GM12878 (cell line): ENCODE results near the gene STRBP. TPM values are rescaled to one million over a fixed set of nuclear protein-coding genes. Genes with fewer than 3 reads are reported as not detected.

ENCODE experiments used
- ATAC-seq: fragments of 200-7000 bp; cut with Tn5 transposase; 3 replicates; pipeline ENCODE4 v1.9.1; 2020; ENCODE audit warnings: mild to moderate bottlenecking, moderate library complexity
- BruUV-seq: library from RNA; stranded (reverse); fragments of 400-500 nt; replicated peaks from 2 replicates; lab custom pipeline; 2021; lab: Mats Ljungman, UMichigan
- CTCF ChIA-PET: fragments of 300-600 bp; sonication (Branson Sonifier 250); formaldehyde crosslinking; extraction: SDS; loops from one replicate; lab custom pipeline; 2021; ENCODE audit warnings: inconsistent platforms; lab: Yijun Ruan, JAX
- POLR2A ChIA-PET: fragments of 350-600 bp; formaldehyde crosslinking; extraction: SDS; loops from one replicate; lab custom pipeline; 2021; ENCODE audit warnings: inconsistent platforms; lab: Charles Lee
- RAD21 ChIA-PET: fragments of 300-600 bp; sonication (Branson Sonifier 250); formaldehyde crosslinking; loops from one replicate; lab custom pipeline; 2023; ENCODE audit warnings: antibody characterized with exemption; ENCODE audit not compliant: unreplicated experiment; lab: Charles Lee
- SMC1A ChIA-PET: fragments of 300-600 bp; sonication (Branson Sonifier 250); formaldehyde crosslinking; loops from one replicate; lab custom pipeline; 2023; ENCODE audit not compliant: unreplicated experiment, uncharacterized antibody; lab: Charles Lee
- DNase-seq: peaks from one replicate; pipeline ENCODE4 v3.0.0-alpha.2; 2011; ENCODE audit warnings: low read depth, low spot score
- FAIRE-seq: peaks from 3 replicates; lab custom pipeline; 2011; peaks lifted over from hg19 to GRCh38; lab: Jason Lieb, UNC
- H2AFZ ChIP-seq: 2 replicates; pipeline ENCODE4 v1.6.0; 2011; ENCODE audit warnings: low read depth, low read length, control low read depth; ENCODE audit not compliant: control insufficient read depth
- H3K27ac ChIP-seq: 2 replicates; pipeline ENCODE4 v1.5.1; 2011; ENCODE audit warnings: control low read depth; ENCODE audit not compliant: control insufficient read depth, insufficient read depth
- H3K27me3 ChIP-seq, 2 experiments: replicated peaks in 1 of 2; 2 replicates each; pipeline versions ENCODE4 v1.6.0 to v1.6.1; 2011; ENCODE audit warnings: low read length in 1 of 2; ENCODE audit not compliant: control insufficient read depth in 2 of 2, insufficient read depth in 2 of 2
- H3K36me3 ChIP-seq, 2 experiments: 2 replicates each; pipeline ENCODE4 v1.5.1; 2011; ENCODE audit warnings: low read length in 1 of 2; ENCODE audit not compliant: control insufficient read depth in 2 of 2, insufficient read depth in 2 of 2
- H3K4me1 ChIP-seq: 2 replicates; pipeline ENCODE4 v1.6.1; 2011; ENCODE audit warnings: mild to moderate bottlenecking, low read length, moderate library complexity, mixed read lengths; ENCODE audit not compliant: control insufficient read depth, insufficient read depth
- H3K4me2 ChIP-seq: 2 replicates; pipeline ENCODE4 v1.6.0; 2011; ENCODE audit warnings: control low read depth; ENCODE audit not compliant: control insufficient read depth, insufficient read depth
- H3K4me3 ChIP-seq: fragments of 200-600 bp; sonication (generic); 2 replicates; pipeline ENCODE4 v1.5.1; 2016
- H3K79me2 ChIP-seq: 2 replicates; pipeline ENCODE4 v1.6.0; 2011; ENCODE audit warnings: low read length; ENCODE audit not compliant: control insufficient read depth, insufficient read depth
- H3K9ac ChIP-seq: 2 replicates; pipeline ENCODE4 v1.8.0; 2011; ENCODE audit warnings: low read length, control low read depth, mixed read lengths; ENCODE audit not compliant: control insufficient read depth, insufficient read depth
- H3K9me3 ChIP-seq: replicated peaks from 3 replicates; pipeline ENCODE4 v1.5.1; 2011; ENCODE audit warnings: mild to moderate bottlenecking, low read length; ENCODE audit not compliant: control insufficient read depth, insufficient read depth
- H4K20me1 ChIP-seq: 2 replicates; pipeline ENCODE4 v1.6.0; 2011; ENCODE audit not compliant: control insufficient read depth, insufficient read depth
- DPF2 ChIP-seq: fragments of 450-650 bp; IDR thresholded peaks from 2 replicates; pipeline ENCODE4 v1.6.1; 2017; ENCODE audit warnings: mild to moderate bottlenecking
- GATAD2B ChIP-seq: fragments of 450-650 bp; conservative IDR thresholded peaks from 2 replicates; pipeline ENCODE4 v1.6.1; 2017; ENCODE audit warnings: low read depth, mild to moderate bottlenecking, moderate library complexity
- ZNF384 ChIP-seq: IDR thresholded peaks from 2 replicates; pipeline ENCODE4 v1.6.1; 2012; ENCODE audit warnings: low read depth, mild to moderate bottlenecking, low read length, improper control_type of control experiment, borderline replicate concordance
- WGBS: methylation state at CpG from one replicate; pipeline ENCODE4 v1.1.6; 2016; ENCODE audit warnings: low lambda C conversion rate; ENCODE audit not compliant: insufficient replicate concordance, insufficient coverage; ENCODE audit errors: missing lambda C conversion rate; 5-methylcytosine and 5-hydroxymethylcytosine counted together
- in situ Hi-C: fragments of 300-500 bp; cut with MboI; formaldehyde crosslinking; loops from 9 replicates; pipeline ENCODE4 v1.14.3; 2018; ENCODE audit warnings: mixed read lengths
- intact Hi-C: fragments of 100-400 bp; cut with micrococcal nuclease; formaldehyde crosslinking; loops from one replicate; pipeline ENCODE4 v1.14.2; 2022; ENCODE audit not compliant: unreplicated experiment
- polyA plus RNA-seq, 11 experiments: library from polyadenylated mRNA; depleted of rRNA in 4 of 11; unstranded in 6 of 11; stranded (reverse) in 5 of 11; fragments of >200 nt; fragmentation: Nextera tagmentation in 4 of 11; fragmentation: Illumina TruSeq in 1 of 11; extraction: Ambion mirVana in 4 of 11; extraction: Trizol in 1 of 11; gene quantifications; 1 replicate in 1 of 11; 2 replicates in 10 of 11; pipeline versions ENCODE4 v1.2.1 to v1.2.3, GENCODE V29; 2011 to 2016; ENCODE audit warnings: inconsistent platforms in 2 of 11, missing spikeins in 2 of 11, low read depth in 1 of 11
- total RNA-seq, 4 experiments: library from RNA; depleted of rRNA in 3 of 4; stranded (reverse); fragments of >200 nt in 3 of 4; fragmentation: Illumina TruSeq in 1 of 4; extraction: Trizol in 1 of 4; gene quantifications; 2 replicates each; pipeline versions ENCODE4 v1.2.1 to v1.2.3, GENCODE V29; 2013 to 2021
- TF ChIP-seq, protein P1 (sequence below), 3 experiments: IDR thresholded peaks in 2 of 3; conservative IDR thresholded peaks in 1 of 3; 2 replicates each; pipeline ENCODE4 v1.5.1; 2011; ENCODE audit warnings: low read depth in 3 of 3, low read length in 3 of 3, mild to moderate bottlenecking in 3 of 3, control low read depth in 2 of 3, moderate library complexity in 2 of 3, inconsistent platforms in 1 of 3, mixed read lengths in 1 of 3; ENCODE audit not compliant: control insufficient read depth in 2 of 3, insufficient read depth in 1 of 3; ENCODE audit errors: extremely low read depth in 1 of 3

The STRBP gene
- total and polyA plus RNA-seq, 10 of the 15 experiments (the other 5 are each of a cell fraction or from before 2014, with no cell fraction given) = 31.0 to 96.8 (median 71.4) TPM

DNA sequence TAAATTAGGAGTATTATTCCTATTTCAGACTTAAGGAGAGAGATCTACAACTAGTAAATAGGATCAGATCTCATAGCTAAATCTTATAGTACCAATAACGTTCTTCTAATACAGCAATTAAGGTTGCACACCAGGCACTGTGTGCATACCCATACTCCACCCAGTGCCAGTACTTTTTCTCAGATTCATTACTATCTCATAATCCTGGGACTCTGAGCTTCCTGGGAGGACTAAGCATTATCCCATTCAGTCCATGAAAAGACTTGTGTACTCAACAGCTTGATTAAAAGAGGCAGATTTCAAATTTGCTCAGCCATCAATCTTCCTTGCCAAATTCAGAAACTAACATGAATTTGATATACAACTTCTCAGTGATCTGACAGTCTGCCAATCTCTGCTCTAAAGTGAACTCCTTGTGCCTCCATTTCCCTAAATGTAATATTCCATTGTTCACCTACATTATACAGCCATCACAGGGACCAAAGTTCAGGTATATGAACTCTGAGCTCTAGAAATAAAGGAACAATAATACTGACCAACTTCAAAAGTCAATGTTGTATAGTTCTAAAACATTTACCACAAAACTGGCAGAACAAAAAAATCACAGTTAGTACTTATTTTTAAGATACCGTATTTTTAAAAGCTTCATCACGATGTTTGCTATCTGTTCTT is 7.2 kb downstream of the STRBP start:
- ATAC-seq (no peak), FAIRE-seq (no peak), DNase-seq (no peak)
- Histone ChIP-seq H3K27ac (no peak overlapping the region), H2AFZ (no peak overlapping the region), H3K27me3 (no peaks in the 10 kb centered on the region), H3K36me3 (0 out of 4 replicates have a peak, but pooled peaks cover 0 to 6% of the 10 kb centered on the region in 2 experiments), H3K4me1 (peaks cover 24% of the 10 kb centered on the region), H3K4me3 (no peak overlapping the region), H4K20me1 (no peaks in the 10 kb centered on the region), H3K4me2 (no peak overlapping the region; the same call in 1 of the 2 replicates), H3K9me3 (peaks cover 1% of the 10 kb centered on the region; the same call in 2 of the 3 replicates), H3K9ac (no peak overlapping the region), H3K79me2 (peaks cover 91% of the 10 kb centered on the region)
- in situ Hi-C loops = no loop called here
- BruUV-seq = no TSS peak
- SMC1A ChIA-PET = interaction anchor here (0.7 to 8.5 kb wide), 18 partner anchors 8 to 116 kb away, joined by 3 to 83 read pairs (median 4); no protein-coding TSS in a partner anchor
- CTCF ChIA-PET = interaction anchor here (0.7 to 3.2 kb wide), 13 partner anchors 9 to 157 kb away, joined by 3 to 15 read pairs (median 3); no protein-coding TSS in a partner anchor
- RAD21 ChIA-PET = interaction anchor here (0.7 to 1.9 kb wide), 13 partner anchors 8 to 158 kb away, joined by 3 to 9 read pairs (median 4); no protein-coding TSS in a partner anchor
- intact Hi-C loops = no loop called here
- WGBS = 96% methylated on average over 3 of the region's 3 CpGs
- POLR2A ChIA-PET = interaction anchor here (1.0 to 1.8 kb wide), 2 partner anchors 9 to 11 kb away, joined by 4 to 6 read pairs; no protein-coding TSS in a partner anchor
- TF ChIP-seq ZNF384 (no peak), DPF2 (no peak), GATAD2B (no peak)
- TF ChIP-seq, protein P1, sequence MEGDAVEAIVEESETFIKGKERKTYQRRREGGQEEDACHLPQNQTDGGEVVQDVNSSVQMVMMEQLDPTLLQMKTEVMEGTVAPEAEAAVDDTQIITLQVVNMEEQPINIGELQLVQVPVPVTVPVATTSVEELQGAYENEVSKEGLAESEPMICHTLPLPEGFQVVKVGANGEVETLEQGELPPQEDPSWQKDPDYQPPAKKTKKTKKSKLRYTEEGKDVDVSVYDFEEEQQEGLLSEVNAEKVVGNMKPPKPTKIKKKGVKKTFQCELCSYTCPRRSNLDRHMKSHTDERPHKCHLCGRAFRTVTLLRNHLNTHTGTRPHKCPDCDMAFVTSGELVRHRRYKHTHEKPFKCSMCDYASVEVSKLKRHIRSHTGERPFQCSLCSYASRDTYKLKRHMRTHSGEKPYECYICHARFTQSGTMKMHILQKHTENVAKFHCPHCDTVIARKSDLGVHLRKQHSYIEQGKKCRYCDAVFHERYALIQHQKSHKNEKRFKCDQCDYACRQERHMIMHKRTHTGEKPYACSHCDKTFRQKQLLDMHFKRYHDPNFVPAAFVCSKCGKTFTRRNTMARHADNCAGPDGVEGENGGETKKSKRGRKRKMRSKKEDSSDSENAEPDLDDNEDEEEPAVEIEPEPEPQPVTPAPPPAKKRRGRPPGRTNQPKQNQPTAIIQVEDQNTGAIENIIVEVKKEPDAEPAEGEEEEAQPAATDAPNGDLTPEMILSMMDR (IDR thresholded peaks at IDR 0.05 in 2 of 3, conservative IDR thresholded peaks at IDR 0.05 in 1 of 3; ENCODE audit: control insufficient read depth in 2 of 3, extremely low read depth in 1 of 3, insufficient read depth in 1 of 3, low read depth in 3 of 3, low read length in 3 of 3) = no peak
